ENCODE data around the gene TMEM202.
"Not testable (repeated sequence)": the region's sequence is repeated elsewhere in the genome, so short reads cannot be mapped to it uniquely, and the experiment has no call there.

Gene TMEM202

DNA sequence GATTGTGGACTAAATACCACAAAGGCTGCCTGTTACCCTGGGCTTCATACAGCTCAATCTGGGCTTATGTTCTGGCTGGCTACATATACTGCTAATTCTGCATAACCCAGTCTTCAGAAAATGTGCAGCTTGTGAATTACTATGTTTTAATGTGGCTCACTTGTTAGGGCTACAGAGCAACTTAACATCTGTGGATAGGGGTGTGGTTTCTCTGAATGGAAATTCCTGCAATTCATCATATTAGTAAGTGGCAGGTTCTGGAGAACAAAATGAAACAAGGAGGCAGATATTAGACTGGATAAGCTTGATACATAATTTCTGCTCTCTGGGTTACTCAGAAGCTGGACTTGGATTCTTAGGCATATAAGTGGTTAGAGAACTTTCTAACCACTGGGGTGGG lies 6.7 kb downstream of the TMEM202 start:
- DNase-seq, result no peak

DNA sequence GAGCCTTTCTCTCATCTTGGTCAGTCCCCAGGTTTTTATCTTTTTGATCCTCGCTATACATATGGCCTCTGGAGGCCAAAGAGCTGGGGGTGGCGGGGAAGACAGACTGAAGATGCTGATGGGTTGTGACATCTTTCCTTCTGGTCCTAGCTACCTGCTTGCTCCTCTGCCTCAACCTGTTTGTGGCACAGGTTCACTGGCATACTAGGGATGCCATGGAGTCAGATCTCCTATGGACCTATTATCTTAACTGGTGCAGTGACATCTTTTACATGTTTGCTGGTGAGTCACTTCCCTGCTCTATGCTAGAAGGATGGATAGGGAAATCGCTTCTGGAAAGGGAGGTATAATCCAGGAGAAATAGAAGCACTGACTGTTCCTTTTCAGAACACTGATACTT lies 8.8 kb downstream of the TMEM202 start:
- DNase-seq, result no peak

DNA sequence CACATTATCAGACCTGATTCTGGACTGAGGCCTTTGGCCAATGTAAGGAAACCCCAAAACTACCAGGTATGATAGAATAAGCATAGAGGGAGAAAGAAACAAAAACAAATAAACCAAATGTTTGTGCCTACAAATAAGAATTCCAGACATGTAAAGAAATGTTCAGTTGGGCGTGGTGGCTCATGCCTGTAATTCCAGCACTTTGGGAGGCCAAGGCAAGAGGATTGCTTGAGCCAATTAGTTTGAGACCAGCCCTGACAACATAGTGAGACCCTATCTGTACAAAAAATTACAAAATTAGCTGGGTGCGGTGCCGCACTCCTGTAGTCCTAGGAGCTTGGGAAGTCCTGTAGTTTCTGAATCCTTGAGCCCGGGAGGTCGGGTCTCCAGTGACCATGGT lies 13.0 kb downstream of the TMEM202 start:
- DNase-seq, result no peak

DNA sequence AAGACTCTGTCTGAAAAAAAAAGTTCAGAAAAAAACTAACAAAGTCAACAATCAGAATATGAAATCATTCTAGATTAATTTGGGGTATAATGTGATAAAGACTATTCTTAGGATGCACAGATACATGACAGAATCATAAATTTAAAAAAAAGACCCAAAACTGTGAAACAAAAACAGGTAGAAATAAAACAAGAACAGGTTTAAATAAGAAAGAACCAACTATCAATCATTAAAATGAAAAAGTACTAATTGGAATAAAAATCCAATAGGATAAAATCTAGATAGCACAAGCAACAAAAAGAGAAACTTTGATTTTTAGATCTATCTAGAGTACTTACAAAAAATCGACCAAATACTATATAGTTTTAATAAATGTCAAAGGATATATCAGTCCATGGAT lies 13.4 kb downstream of the TMEM202 start:
- DNase-seq, result no peak

DNA sequence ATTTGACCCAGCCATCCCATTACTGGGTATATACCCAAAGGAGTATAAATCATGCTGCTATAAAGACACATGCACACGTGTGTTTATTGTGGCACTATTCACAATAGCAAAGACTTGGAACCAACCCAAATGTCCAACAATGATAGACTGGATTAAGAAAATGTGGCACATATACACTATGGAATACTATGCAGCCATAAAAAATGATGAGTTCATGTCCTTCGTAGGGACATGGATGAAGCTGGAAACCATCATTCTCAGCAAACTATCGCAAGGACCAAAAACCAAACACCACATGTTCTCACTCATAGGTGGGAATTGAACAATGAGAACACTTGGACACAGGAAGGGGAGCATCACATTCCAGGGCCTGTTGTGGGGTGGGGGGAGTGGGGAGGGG lies 15.2 kb downstream of the TMEM202 start:
- DNase-seq, result not testable (repeated sequence)

DNA sequence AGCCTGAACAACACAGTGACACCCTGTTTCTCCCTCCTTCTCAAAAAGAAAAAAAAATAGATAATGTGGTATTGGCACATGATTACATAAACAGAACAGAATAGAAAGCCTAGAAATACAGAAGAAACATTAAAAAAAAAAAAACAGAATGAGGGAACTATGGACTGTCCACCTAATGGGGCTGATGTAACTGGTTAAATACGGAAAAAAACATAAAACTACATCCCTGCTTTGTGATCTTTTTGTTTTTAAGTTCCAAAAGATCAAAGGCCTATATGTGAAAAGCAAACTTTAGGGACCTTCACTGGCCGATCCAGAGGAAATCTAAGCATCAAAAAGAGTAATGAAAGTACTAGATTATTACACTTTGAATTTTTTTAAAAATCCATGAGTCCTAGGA lies 17.2 kb downstream of the TMEM202 start:
- no peak for DNase-seq

DNA sequence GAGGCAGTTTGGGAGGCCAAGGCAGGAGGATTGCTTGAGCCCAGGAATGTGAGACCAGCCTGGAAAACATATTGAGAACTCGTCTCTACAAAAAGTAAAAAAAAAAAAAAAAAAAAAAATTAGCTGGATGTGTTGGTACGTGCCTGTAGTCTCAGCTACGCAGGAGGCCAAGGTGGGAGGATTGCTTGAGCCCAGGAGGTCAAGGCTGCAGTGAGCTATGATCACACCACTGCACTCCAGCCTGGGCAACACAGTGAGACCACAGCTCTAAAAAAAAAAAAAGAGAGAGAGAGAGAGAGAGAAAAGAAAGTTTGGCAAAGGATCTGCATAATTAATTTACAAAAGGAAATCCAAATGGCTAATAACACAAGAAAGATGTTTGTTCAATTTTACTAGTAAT lies 21.7 kb downstream of the TMEM202 start:
- not testable (repeated sequence) for DNase-seq

DNA sequence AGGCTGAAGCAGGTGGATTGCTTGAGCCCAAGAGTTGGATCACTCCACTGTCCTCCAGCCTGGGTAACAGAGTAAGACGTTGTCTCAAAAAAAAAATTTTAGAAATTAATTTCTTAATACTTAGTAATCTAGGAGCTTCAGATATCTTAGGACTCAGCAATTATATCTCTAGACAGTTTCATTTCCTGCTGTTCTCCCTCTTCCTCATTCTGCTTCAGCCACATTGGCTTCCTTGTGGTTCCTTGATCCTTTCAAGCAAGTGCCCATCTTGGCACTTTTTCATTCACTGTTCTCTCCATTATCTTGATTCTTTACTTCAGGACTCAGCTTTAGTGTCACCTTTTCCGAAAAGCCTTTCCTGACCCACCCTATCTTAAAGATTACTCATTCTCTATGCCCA lies 22.5 kb downstream of the TMEM202 start:
- DNase-seq, result no peak

DNA sequence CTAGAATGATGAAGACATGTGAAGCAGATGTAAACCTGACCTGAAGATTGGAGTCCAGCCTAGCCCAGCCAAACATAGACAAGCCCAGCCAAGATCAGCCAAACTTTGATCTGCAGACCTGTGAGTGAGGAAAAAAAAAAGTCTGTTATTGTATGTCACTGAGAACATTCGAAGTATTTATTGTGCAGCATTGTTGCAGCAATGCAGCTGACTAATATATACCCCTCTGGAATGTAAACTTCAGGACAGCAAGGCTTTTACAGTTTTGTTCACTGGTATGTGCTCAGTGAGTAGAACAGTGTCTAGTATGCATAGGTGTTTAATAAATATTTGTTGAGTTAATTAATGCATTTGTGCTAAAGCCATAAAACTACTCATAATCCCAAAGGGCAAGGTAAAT lies 23.4 kb downstream of the TMEM202 start:
- DNase-seq, result no peak

DNA sequence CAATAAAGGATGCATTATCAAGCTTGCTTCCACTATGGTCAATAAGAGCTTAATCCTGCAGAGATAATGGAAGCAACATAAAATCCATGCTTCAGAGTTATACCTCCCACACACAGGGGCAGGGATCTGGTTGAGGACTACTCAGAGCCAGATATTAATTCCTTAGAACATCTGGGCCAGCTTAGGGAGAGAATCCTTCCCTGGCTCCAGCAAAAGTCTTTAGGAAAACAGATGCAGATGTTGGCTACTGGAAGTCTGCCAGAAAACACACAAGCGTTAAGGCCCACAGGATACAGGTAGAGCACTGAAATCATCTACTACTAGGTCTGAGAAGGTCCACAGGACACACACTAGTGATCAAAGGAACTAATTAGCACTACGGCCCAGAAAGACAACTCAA lies 25.2 kb downstream of the TMEM202 start:
- no peak for DNase-seq

DNA sequence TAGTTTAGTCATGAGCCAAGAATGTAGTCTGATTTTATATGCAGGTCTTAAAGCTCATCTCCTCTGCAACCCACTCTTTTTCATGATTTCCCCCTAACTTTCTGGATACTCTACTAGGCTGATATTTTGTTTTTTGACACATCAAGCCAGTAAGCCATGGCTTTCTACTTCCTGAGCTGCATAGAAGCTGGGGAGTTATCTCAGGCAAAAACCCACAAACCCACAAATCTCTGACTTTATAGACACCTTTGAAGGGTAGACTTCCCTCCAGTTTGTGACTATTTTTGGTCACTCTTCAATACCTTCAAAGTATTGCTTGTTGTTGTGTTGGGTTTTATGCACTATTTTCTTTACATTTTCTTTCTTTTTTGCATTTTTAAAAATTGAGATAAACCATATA lies 28.6 kb downstream of the TMEM202 start:
- DNase-seq, result no peak

DNA sequence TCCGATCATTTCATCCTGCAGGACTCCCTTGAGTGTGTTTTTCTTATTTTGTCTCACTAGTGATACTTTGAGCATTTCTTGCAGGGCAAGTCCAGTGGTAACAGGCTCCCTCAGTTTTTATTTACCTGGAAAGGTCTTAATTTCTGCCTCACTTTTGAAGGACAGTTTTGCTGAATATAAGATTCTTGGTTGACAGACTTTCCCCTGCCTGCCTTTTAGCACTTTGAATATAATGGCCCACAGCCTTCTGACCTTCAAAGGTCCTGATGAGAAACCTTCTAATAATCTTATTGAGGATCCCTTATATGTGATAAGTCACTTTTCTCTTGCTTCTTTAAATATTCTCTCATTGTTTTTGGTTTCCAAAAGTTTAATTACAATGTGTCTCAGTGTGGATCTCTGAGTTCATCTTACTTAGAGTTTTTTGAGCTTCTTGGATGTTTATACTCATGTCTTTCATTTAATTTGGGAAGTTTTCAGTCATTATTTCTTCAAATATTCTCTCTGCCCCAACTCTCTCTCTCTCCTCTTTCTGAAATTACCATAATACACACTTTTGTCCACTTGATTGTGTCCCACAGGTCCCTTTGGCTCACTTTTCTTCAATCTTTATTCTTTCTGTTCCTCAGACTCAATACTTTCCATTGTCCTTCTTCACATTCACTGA lies 39.7 kb downstream of the TMEM202 start:
- no peak for DNase-seq

DNA sequence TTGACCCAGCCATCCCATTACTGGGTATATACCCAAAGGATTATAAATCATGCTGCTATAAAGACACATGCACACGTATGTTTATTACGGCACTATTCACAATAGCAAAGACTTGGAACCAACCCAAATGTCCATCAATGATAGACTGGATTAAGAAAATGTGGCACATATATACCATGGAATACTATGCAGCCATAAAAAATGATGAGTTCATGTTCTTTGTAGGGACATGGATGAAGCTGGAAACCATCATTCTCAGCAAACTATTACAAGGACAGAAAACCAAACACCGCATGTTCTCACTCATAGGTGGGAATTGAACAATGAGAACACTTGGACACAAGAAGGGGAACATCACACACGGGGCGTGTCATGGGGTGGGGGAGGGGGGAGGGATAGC lies 44.7 kb downstream of the TMEM202 start:
- not testable (repeated sequence) for DNase-seq

DNA sequence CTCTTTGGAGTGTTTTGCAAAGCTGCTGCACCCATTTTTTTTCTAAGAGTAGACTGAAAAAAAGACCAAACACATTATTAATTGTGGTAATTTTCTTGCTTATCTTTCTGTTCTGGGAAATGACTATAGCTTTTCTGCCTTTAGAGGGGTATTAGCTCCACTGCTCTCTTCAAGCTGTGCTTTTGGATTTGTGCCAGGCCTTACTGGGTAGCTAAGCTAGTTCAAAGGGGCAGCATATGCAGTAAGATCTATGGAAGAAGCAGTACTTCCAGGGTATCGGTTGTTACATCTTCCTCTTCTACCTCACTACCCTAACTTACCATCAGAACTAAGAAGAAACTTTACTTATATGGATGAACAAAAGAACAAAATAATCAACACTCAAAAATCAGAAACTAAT lies 47.3 kb downstream of the TMEM202 start:
- DNase-seq, result no peak

DNA sequence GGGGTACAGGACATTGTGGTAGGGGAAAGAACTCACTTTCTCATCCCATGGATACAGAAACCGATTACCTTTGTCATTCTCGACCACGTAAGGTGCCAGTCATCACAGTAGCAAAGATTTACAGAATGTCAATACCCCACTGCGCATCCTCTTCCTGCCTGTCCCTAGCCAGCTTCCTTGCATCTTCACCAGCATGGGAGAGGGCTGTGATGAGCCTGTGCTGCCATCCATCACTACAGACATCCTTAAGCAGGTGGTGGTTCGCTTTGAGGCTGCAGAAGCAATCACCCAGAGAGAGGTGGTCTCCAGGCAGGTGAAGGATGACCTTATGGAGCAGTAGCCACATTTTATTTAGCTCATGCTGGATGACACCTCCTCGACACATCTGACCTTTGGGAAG lies 52.7 kb downstream of the TMEM202 start:
- DNase-seq, result no peak

DNA sequence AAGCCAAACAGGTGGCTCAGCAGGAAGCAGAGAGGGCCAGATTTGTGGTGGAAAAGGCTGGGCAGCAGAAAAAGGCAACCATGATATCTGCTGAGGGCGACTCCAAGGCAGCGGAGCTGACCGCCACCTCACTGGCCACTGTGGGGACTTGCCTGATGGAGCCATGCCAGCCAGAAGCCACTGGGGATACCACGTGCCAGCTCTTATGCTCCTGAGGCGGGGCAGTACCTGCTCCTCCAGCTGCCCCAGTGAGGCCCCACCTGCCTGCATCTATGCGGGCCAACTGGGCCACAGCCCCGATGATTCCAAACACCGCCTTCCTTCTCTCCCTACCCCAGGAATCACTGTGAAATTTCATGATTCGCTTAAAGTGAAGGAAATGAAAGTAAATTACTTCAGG lies 53.1 kb downstream of the TMEM202 start:
- DNase-seq, result no peak

DNA sequence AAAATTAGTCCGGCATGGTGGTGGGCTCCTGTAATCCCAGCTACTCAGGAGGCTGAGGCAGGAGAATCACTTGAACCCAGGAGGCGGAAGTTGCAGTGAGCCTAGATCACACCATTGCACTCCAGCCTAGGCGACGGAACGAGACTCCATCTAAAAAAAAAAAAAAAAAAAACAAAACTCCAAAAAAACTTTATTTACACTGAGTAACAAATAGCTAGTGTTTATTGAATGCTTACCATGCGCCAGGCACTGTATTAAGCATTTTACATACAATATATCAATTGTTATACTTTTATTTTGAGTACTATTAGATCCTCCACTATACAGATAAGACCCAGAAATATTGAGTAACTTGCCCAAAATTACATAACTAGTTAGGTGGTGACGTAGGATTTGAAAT lies 58.6 kb downstream of the TMEM202 start:
- DNase-seq, result no peak

Data from stimulated activated CD4-positive, alpha-beta T cell treated with anti-CD3 and anti-CD28 coated beads, Interleukin-2, amount 100 ng/mL, for 48 hours (primary cell).